Parathyroid adenoma (tissue), 2 donors: ENCODE data around the gene ADGRG6.

Experiments
- H2AFZ ChIP-seq: fragments of 300-600 bp; sonication (generic); one replicate; pipeline ENCODE4 v1.7.0; 2017; ENCODE audit warnings: antibody characterized with exemption, mild to moderate bottlenecking
- H3K27ac ChIP-seq: fragments of 300-600 bp; sonication (generic); one replicate; pipeline ENCODE4 v1.7.0; 2017
- H3K27me3 ChIP-seq: fragments of 300-600 bp; sonication (generic); one replicate; pipeline ENCODE4 v1.7.0; 2017; ENCODE audit warnings: low read length; ENCODE audit not compliant: control insufficient read depth, insufficient read depth
- H3K36me3 ChIP-seq: fragments of 300-600 bp; sonication (generic); one replicate; pipeline ENCODE4 v1.7.0; 2017; ENCODE audit warnings: low read length; ENCODE audit not compliant: control insufficient read depth, insufficient read depth
- H3K4me1 ChIP-seq: fragments of 300-600 bp; sonication (generic); one replicate; pipeline ENCODE4 v1.7.0; 2017; ENCODE audit warnings: control low read depth
- H3K4me2 ChIP-seq: fragments of 300-600 bp; sonication (generic); one replicate; pipeline ENCODE4 v1.7.0; 2017; ENCODE audit warnings: low read length
- H3K4me3 ChIP-seq: fragments of 300-600 bp; sonication (generic); one replicate; pipeline ENCODE4 v1.7.0; 2017; ENCODE audit warnings: low read depth, low read length
- H3K79me2 ChIP-seq: fragments of 300-600 bp; sonication (generic); one replicate; pipeline ENCODE4 v1.7.0; 2017; ENCODE audit warnings: control low read depth
- H3K9ac ChIP-seq: fragments of 300-600 bp; sonication (generic); one replicate; pipeline ENCODE4 v1.7.0; 2017; ENCODE audit warnings: mild to moderate bottlenecking
- H3K9me3 ChIP-seq: fragments of 300-600 bp; sonication (generic); one replicate; pipeline ENCODE4 v1.7.0; 2017; ENCODE audit warnings: low read length; ENCODE audit not compliant: control insufficient read depth
- CTCF ChIP-seq: fragments of 300-600 bp; sonication (generic); IDR thresholded peaks from one replicate; pipeline ENCODE4 v1.7.0; 2017; ENCODE audit warnings: antibody characterized with exemption, mild to moderate bottlenecking
- donor health status: primary hyperparathyroidism.

The ADGRG6 gene

GRCh38 chr6:142332393-142333098 lies 30.7 kb downstream of the ADGRG6 start:
- no peak for TF ChIP-seq CTCF
- Histone ChIP-seq H3K4me3 (no peak overlapping the region), H3K36me3 (no peaks in the 10 kb centered on the region), H3K4me1 (no peaks in the 10 kb centered on the region), H3K27me3 (no peaks in the 10 kb centered on the region), H2AFZ (no peak overlapping the region), H3K4me2 (no peak overlapping the region), H3K9ac (no peak overlapping the region), H3K9me3 (no peaks in the 10 kb centered on the region), H3K27ac (no peak overlapping the region), H3K79me2 (no peaks in the 10 kb centered on the region)

- Histone ChIP-seq H3K36me3 (no peaks in the 10 kb centered on the region), H3K9ac (no peak overlapping the region), H2AFZ (no peak overlapping the region), H3K27ac (no peak overlapping the region), H3K4me1 (no peaks in the 10 kb centered on the region), H3K4me2 (no peak overlapping the region), H3K27me3 (no peaks in the 10 kb centered on the region), H3K9me3 (no peaks in the 10 kb centered on the region), H3K79me2 (no peaks in the 10 kb centered on the region), H3K4me3 (no peak overlapping the region)
- no peak for TF ChIP-seq CTCF
Observed at GRCh38 chr6:142333431-142333830, 31.6 kb downstream of the ADGRG6 start.

GRCh38 chr6:142334294-142334693 lies 32.5 kb downstream of the ADGRG6 start:
- no peaks in the 10 kb centered on the region for H3K9me3 ChIP-seq
- H3K27ac ChIP-seq, result no peak overlapping the region
- TF ChIP-seq CTCF, result no peak
- no peak overlapping the region for H3K9ac ChIP-seq
- H2AFZ ChIP-seq, result no peak overlapping the region
- H3K79me2 ChIP-seq, result no peaks in the 10 kb centered on the region
- H3K4me1 ChIP-seq, result no peaks in the 10 kb centered on the region
- H3K36me3 ChIP-seq, result no peaks in the 10 kb centered on the region
- H3K4me2 ChIP-seq, result no peak overlapping the region
- H3K27me3 ChIP-seq, result no peaks in the 10 kb centered on the region
- H3K4me3 ChIP-seq, result no peak overlapping the region

- no peak overlapping the region for H3K4me2 ChIP-seq
- no peak overlapping the region for H2AFZ ChIP-seq
- H3K27me3 ChIP-seq, result no peaks in the 10 kb centered on the region
- TF ChIP-seq CTCF, result no peak
- no peaks in the 10 kb centered on the region for H3K9me3 ChIP-seq
- no peak overlapping the region for H3K9ac ChIP-seq
- no peak overlapping the region for H3K27ac ChIP-seq
- no peaks in the 10 kb centered on the region for H3K79me2 ChIP-seq
- no peak overlapping the region for H3K4me3 ChIP-seq
- no peaks in the 10 kb centered on the region for H3K36me3 ChIP-seq
- no peaks in the 10 kb centered on the region for H3K4me1 ChIP-seq
Observed at GRCh38 chr6:142335415-142335814, 33.6 kb downstream of the ADGRG6 start.

GRCh38 chr6:142336183-142336582 lies 34.4 kb downstream of the ADGRG6 start:
- H3K27me3 ChIP-seq, result no peaks in the 10 kb centered on the region
- no peaks in the 10 kb centered on the region for H3K9me3 ChIP-seq
- H3K36me3 ChIP-seq, result no peaks in the 10 kb centered on the region
- H3K4me2 ChIP-seq, result no peak overlapping the region
- no peaks in the 10 kb centered on the region for H3K4me1 ChIP-seq
- H3K79me2 ChIP-seq, result no peaks in the 10 kb centered on the region
- H3K27ac ChIP-seq, result no peak overlapping the region
- no peak for TF ChIP-seq CTCF
- no peak overlapping the region for H2AFZ ChIP-seq
- H3K4me3 ChIP-seq, result no peak overlapping the region
- no peak overlapping the region for H3K9ac ChIP-seq
